Gastroesophageal sphincter (tissue), 4 donors: Measurements from ENCODE around the gene SLAMF9. TPM values are rescaled to one million over a fixed set of nuclear protein-coding genes. Genes with fewer than 3 reads are reported as not detected.

Source experiments
- ATAC-seq: fragments of 150-250 bp; one replicate; pipeline ENCODE4 v1.9.1; 2016; ENCODE audit warnings: mild to moderate bottlenecking, moderate library complexity
- H3K27ac ChIP-seq, 4 donors: fragments of 200-600 bp; sonication (generic) in 3 of 4; 1 replicate in 3 of 4; 2 replicates in 1 of 4; pipeline ENCODE4 v1.5.1; 2016 to 2019
- H3K27me3 ChIP-seq: fragments of 200-600 bp; sonication (generic); one replicate; pipeline ENCODE4 v1.5.1; 2019
- H3K36me3 ChIP-seq, 2 donors: fragments of 200-600 bp; sonication (generic); one replicate each; pipeline ENCODE4 v1.5.1; 2019; ENCODE audit warnings: control low read depth in 1 of 2
- H3K4me1 ChIP-seq, 3 donors: fragments of 200-600 bp; sonication (generic); 1 replicate in 2 of 3; 2 replicates in 1 of 3; pipeline ENCODE4 v1.5.1; 2016 to 2019; ENCODE audit warnings: control low read depth in 2 of 3
- H3K4me3 ChIP-seq, 2 donors: fragments of 200-600 bp; sonication (generic); one replicate each; pipeline ENCODE4 v1.5.1; 2019; ENCODE audit warnings: mild to moderate bottlenecking in 1 of 2, moderate library complexity in 1 of 2
- H3K9me3 ChIP-seq, 3 donors: fragments of 200-600 bp; sonication (generic); one replicate each; pipeline ENCODE4 v1.5.1; 2017 to 2019; ENCODE audit warnings: control low read depth in 2 of 3
- EP300 ChIP-seq: sonication (generic); formaldehyde crosslinking; IDR thresholded peaks from one replicate; pipeline ENCODE4 v1.6.1; 2017; ENCODE audit warnings: antibody characterized with exemption, mild to moderate bottlenecking
- POLR2A ChIP-seq, 2 donors: fragments of 450-650 bp; IDR thresholded peaks; one replicate each; pipeline ENCODE4 v1.6.1; 2017; ENCODE audit warnings: antibody characterized with exemption in 2 of 2, mild to moderate bottlenecking in 2 of 2, moderate library complexity in 1 of 2
- POLR2AphosphoS5 ChIP-seq: sonication (generic); formaldehyde crosslinking; IDR thresholded peaks from one replicate; pipeline ENCODE4 v1.6.1; 2017; ENCODE audit warnings: antibody characterized with exemption
- WGBS, 2 donors: methylation state at CpG; one replicate each; pipeline ENCODE4 v1.1.5; 2018; ENCODE audit warnings: low coverage in 1 of 2; 5-methylcytosine and 5-hydroxymethylcytosine counted together
- total RNA-seq, 4 donors: library from RNA; depleted of rRNA; stranded (reverse); fragments of >200 nt; gene quantifications; one replicate each; pipeline ENCODE4 v1.1.0, GENCODE V29; 2016
- TF ChIP-seq, protein P1 (sequence below), 4 experiments: fragments of 200-600 bp in 2 of 4; fragments of 450-650 bp in 2 of 4; sonication (generic) in 1 of 4; IDR thresholded peaks; one replicate each; pipeline ENCODE4 v1.5.1; 2017 to 2019; ENCODE audit warnings: antibody characterized with exemption in 4 of 4, mild to moderate bottlenecking in 2 of 4, moderate library complexity in 2 of 4

Gene SLAMF9
- total RNA-seq, 4 donors from 2014 or later, result not detected

DNA sequence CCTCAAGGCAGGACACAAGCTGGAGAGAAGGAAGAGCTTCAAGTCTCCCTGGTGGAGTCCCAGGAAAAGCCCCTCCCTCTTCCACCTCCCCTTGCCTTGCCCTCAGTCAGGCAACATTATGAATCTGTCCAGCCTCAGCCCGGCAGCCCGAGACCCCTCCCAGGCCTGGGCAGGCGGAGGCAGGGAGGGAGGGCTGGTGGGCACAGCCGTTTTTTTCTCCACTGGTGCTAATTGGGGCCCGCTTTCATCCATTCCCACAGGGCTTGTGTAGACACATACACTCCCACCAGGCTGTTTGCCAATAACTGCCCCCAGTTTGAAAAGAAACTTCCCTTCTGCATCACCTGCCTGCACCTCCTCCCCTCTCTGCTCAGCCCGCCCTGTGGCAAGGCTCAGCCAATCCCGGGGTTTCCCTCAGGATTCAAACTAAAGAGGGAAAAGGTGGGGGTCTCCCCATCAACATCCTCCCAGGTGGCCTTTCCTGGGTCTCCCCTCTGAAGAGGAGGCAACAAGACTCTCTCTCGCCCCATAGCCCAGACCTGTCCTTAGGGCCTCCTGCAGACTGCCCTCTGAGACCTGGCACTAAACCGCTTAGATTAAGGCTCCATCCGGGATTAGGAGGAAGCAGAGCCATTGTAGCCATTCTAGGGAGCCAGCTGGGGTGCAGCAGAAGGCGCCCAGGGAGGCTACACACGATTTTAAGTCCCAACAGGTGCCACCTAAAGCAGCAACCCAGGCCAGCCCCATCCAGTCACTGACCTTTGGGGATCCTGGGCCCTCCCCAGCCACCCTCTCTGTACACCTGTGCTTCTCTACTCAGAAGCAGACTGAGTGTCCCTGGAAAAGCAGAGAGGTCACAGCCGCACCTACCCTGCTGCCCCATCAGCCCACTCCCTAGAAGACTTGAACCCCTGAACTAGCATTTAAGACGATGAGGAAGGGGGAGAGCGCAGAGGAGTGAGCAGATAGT lies 12.2 kb downstream of the SLAMF9 start:
- no peak for ATAC-seq
- H3K27me3 ChIP-seq, result peaks cover 66% of the 10 kb centered on the region
- no peak for TF ChIP-seq POLR2AphosphoS5
- no peak for TF ChIP-seq POLR2A (IDR thresholded peaks at IDR 0.05)
- TF ChIP-seq EP300, result no peak
- TF ChIP-seq, protein P1, sequence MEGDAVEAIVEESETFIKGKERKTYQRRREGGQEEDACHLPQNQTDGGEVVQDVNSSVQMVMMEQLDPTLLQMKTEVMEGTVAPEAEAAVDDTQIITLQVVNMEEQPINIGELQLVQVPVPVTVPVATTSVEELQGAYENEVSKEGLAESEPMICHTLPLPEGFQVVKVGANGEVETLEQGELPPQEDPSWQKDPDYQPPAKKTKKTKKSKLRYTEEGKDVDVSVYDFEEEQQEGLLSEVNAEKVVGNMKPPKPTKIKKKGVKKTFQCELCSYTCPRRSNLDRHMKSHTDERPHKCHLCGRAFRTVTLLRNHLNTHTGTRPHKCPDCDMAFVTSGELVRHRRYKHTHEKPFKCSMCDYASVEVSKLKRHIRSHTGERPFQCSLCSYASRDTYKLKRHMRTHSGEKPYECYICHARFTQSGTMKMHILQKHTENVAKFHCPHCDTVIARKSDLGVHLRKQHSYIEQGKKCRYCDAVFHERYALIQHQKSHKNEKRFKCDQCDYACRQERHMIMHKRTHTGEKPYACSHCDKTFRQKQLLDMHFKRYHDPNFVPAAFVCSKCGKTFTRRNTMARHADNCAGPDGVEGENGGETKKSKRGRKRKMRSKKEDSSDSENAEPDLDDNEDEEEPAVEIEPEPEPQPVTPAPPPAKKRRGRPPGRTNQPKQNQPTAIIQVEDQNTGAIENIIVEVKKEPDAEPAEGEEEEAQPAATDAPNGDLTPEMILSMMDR (IDR thresholded peaks at IDR 0.05), result no peak
- no peak overlapping the region for H3K27ac ChIP-seq
- peaks cover 3 to 18% (median 5%) of the 10 kb centered on the region in 3 donors for H3K4me1 ChIP-seq
- WGBS, 2 donors, result 78 to 90% methylated on average over 2 to 6 of the region's 15 CpGs
- H3K4me3 ChIP-seq, result no peak overlapping the region
- H3K9me3 ChIP-seq, result no peaks in the 10 kb centered on the region
- no peaks in the 10 kb centered on the region for H3K36me3 ChIP-seq

DNA sequence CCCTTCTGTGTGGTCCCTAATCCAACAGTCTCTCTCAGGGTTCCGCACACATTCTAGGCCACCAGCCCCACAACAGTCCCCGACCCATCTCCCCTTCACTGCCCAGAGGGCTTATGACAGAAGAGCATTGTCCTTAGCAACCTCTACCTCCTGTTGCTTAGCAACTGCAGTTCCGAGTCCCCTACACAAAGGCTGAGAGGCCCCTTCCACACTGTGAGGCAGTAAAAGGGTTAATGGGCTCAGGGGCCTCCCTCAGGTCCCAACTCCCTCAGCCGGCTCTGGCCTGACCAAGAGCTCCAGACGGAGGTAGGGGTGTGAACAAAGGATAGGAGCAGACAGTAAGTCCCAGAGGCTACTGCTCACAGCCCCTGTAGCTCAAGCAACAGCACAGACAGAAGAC lies 12.9 kb downstream of the SLAMF9 start:
- Histone ChIP-seq H3K27me3 (peaks cover 70% of the 10 kb centered on the region), H3K36me3 (no peaks in the 10 kb centered on the region), H3K27ac (no peak overlapping the region), H3K4me3 (no peak overlapping the region), H3K4me1 (peaks cover 3 to 23% (median 7%) of the 10 kb centered on the region in 3 donors), H3K9me3 (no peaks in the 10 kb centered on the region)
- no CpG with 5 or more reads among the region's 5 CpGs for WGBS, 2 donors
- ATAC-seq, result no peak
- TF ChIP-seq POLR2A (IDR thresholded peaks at IDR 0.05) (no peak), POLR2AphosphoS5 (no peak), EP300 (no peak)
- TF ChIP-seq, protein P1 (IDR thresholded peaks at IDR 0.05), result no peak

DNA sequence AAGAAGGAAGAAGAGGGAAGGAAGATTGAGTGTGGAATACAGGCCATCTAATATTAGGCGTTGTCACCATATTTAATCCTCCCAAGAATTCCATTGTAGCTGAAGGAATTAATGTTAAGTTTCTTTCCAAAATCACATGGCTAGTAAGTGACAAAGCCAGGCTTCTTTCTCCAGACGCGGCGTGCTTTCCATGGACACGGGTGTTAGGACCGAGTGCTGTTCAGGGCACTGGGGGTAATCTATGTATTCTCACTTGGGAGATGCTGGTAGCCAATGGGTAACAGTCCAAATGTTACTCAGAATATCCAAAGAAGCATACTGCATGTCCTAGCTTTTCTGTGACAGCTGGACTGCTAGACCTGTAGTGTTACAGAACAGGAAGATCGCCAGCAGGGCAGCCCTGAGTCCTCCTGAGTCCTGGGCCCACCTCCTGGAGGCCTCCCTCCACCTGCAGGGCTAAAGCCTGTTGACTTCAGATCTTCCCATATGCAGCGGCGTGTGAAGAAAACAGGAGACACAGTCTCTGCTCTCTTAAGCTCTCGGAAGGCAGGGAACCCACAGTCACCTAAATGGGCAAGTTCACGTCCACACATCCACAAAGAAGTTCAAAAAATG lies 13.9 kb downstream of the SLAMF9 start:
- TF ChIP-seq, protein P1 (IDR thresholded peaks at IDR 0.05), result no peak
- TF ChIP-seq POLR2AphosphoS5 (no peak), EP300 (no peak), POLR2A (IDR thresholded peaks at IDR 0.05) (no peak)
- no peak overlapping the region for H3K4me3 ChIP-seq
- H3K27ac ChIP-seq, result no peak overlapping the region
- peaks cover 75% of the 10 kb centered on the region for H3K27me3 ChIP-seq
- peaks cover under 1 to 16% (median 3%) of the 10 kb centered on the region in 3 donors for H3K4me1 ChIP-seq
- no peaks in the 10 kb centered on the region for H3K9me3 ChIP-seq
- no peaks in the 10 kb centered on the region for H3K36me3 ChIP-seq
- no peak for ATAC-seq
- 86 to 96% methylated on average over 1 to 6 of the region's 11 CpGs for WGBS, 2 donors

DNA sequence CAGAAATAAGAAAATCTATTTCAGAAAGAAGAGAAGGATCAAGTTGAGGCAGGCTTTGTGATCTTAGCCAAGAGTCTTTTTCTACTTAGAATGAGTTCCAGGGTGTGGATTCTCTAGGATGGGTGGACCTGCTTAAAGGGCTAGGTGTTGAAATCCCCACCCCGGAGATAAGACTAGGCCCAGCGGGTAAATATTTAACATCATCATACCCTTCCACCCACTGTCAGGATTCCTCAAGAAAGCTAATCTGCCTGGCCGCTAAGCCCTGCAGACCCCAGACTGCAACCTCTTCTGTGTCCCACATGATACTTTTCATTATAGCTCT lies 14.4 kb downstream of the SLAMF9 start:
- peaks cover 76% of the 10 kb centered on the region for H3K27me3 ChIP-seq
- H3K4me1 ChIP-seq, result peaks cover 0 to 12% (median 3%) of the 10 kb centered on the region in 3 donors
- H3K36me3 ChIP-seq, result no peaks in the 10 kb centered on the region
- no peaks in the 10 kb centered on the region for H3K9me3 ChIP-seq
- no peak overlapping the region for H3K27ac ChIP-seq
- no peak for ATAC-seq
- no peak for TF ChIP-seq POLR2AphosphoS5
- no peak for TF ChIP-seq POLR2A (IDR thresholded peaks at IDR 0.05)
- TF ChIP-seq, protein P1 (IDR thresholded peaks at IDR 0.05), result no peak
- WGBS, 2 donors, result 67 to 76% methylated on average over 1 to 2 of the region's 3 CpGs
- H3K4me3 ChIP-seq, result no peak overlapping the region
